ENCODE measurements around the gene HAT1.
"Not testable (repeated sequence)": the region's sequence is repeated elsewhere in the genome, so short reads cannot be mapped to it uniquely, and the experiment has no call there.

Gene HAT1

GRCh38 chr2:171966688-171967087, 44.4 kb downstream of the HAT1 start:
- TF ChIP-seq CTCF (IDR thresholded peaks at IDR 0.05; ENCODE audit: insufficient read depth, low read length, missing control alignments): no peak
- DNase-seq (ENCODE audit: low read depth, low spot score): no peak
- CTCF ChIA-PET: no interaction called here
- POLR2A ChIA-PET: no interaction called here
- H3K4me3 ChIP-seq (ENCODE audit: low read depth, low read length): no peak overlapping the region

GRCh38 chr2:171968509-171968908, 46.2 kb downstream of the HAT1 start:
- TF ChIP-seq CTCF (IDR thresholded peaks at IDR 0.05; ENCODE audit: insufficient read depth, low read length, missing control alignments): no peak
- CTCF ChIA-PET: no interaction called here
- DNase-seq (ENCODE audit: low read depth, low spot score): no peak
- no peak overlapping the region for H3K4me3 ChIP-seq (ENCODE audit: low read depth, low read length)
- POLR2A ChIA-PET: no interaction called here

GRCh38 chr2:171972329-171972982, 50.2 kb downstream of the HAT1 start:
- ChIA-PET POLR2A (no interaction called here), CTCF (no interaction called here)
- no peak overlapping the region for H3K4me3 ChIP-seq (ENCODE audit: low read depth, low read length)
- no peak for TF ChIP-seq CTCF (IDR thresholded peaks at IDR 0.05; ENCODE audit: insufficient read depth, low read length, missing control alignments)
- DNase-seq (ENCODE audit: low read depth, low spot score): no peak

DNA sequence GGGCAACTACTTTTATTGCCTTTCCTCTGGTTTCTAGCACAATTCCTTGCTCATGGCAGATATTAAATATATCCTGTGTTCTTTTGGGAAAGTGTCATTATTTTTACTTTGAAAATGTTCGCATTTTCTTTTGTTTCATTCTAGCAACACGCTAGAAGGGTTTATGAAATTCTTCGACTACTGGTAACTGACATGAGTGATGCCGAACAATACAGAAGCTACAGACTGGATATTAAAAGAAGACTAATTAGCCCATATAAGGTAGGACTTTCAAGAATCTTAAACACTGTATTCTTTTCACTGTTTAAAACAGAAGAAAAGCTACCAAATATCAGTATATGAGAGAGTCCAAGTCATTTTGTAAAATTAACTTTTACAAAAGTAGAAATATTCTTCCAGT, 56.8 kb downstream of the HAT1 start:
- TF ChIP-seq CTCF (IDR thresholded peaks at IDR 0.05; ENCODE audit: insufficient read depth, low read length, missing control alignments): no peak
- no peak for DNase-seq (ENCODE audit: low read depth, low spot score)
- ChIA-PET POLR2A (no interaction called here), CTCF (no interaction called here)
- H3K4me3 ChIP-seq (ENCODE audit: low read depth, low read length): no peak overlapping the region

- DNase-seq (ENCODE audit: low read depth, low spot score); H3K4me3 ChIP-seq (ENCODE audit: low read depth, low read length); POLR2A ChIA-PET; CTCF ChIA-PET: not testable (repeated sequence)
These were observed 61.7 kb downstream of the HAT1 start for GRCh38 chr2:171983924-171984323.

- H3K4me3 ChIP-seq (ENCODE audit: low read depth, low read length): no peak overlapping the region
- CTCF ChIA-PET: no interaction called here
- POLR2A ChIA-PET: no interaction called here
- DNase-seq (ENCODE audit: low read depth, low spot score): no peak
- TF ChIP-seq CTCF (IDR thresholded peaks at IDR 0.05; ENCODE audit: insufficient read depth, low read length, missing control alignments): no peak
These were observed 62.8 kb downstream of the HAT1 start for GRCh38 chr2:171985076-171985475.

GRCh38 chr2:171986778-171987177, 64.5 kb downstream of the HAT1 start:
- H3K4me3 ChIP-seq (ENCODE audit: low read depth, low read length): no peak overlapping the region
- ChIA-PET CTCF (no interaction called here), POLR2A (no interaction called here)
- no peak for TF ChIP-seq CTCF (IDR thresholded peaks at IDR 0.05; ENCODE audit: insufficient read depth, low read length, missing control alignments)
- no peak for DNase-seq (ENCODE audit: low read depth, low spot score)

Measured in AG04449 (cell line).